HG03442 (cell line): ENCODE measurements around the gene TECTB.
"Not testable (repeated sequence)": the region's sequence is repeated elsewhere in the genome, so short reads cannot be mapped to it uniquely, and the experiment has no call there.

Experiments
- ATAC-seq: cut with Tn5 transposase; IDR thresholded peaks from one replicate; pipeline ENCODE4 v1.9.1; 2021; ENCODE audit warnings: mild to moderate bottlenecking, moderate library complexity; ENCODE audit not compliant: unreplicated experiment

Gene TECTB

GRCh38 chr10:112283100-112283499 is at the start of gene TECTB:
TECTB (plus strand) TSS chr10:112283400; CDS start chr10:112283735, 335 bp downstream.
- no peak for ATAC-seq

DNA sequence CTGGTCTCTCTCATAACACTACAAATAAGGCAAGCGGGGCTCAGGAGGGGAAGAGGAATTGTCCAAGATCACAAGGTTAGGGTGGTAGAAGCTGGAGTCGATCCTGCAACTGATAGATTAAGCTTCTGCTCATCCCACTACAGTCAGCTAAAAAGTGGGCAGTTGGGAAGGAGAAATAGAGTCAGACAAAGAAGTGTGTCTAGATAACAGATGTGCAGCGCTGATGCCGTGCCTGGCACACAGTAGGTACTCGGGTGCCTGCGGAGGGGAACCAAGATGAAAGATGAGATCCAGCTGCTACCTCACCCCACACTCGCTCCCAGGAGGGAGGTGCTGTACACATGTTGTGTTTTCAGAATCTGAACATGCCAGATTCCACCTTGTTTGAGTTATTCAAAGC is 48.1 kb upstream of the TECTB start:
- no peak for ATAC-seq

DNA sequence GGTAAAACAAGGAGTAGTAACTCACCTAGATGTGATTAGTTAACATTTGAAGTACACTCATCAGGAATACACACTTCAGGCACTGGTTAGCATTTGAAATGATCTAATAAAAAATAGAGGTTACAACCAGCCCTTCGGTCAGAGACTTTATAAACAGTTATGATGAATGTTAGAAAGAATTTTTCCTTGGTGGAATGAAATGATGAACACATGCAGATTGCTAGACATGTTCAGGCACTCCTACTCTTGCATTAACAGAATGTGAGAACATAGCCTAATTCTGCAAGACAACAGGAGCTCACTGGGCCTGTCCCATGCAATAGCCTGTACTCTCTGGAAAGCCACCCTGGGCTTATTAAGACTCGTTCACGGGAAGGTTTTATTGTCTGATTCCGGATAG is 47.3 kb upstream of the TECTB start:
- no peak for ATAC-seq

- ATAC-seq: no peak
Measured at GRCh38 chr10:112236486-112236885, 46.7 kb upstream of the TECTB start.

DNA sequence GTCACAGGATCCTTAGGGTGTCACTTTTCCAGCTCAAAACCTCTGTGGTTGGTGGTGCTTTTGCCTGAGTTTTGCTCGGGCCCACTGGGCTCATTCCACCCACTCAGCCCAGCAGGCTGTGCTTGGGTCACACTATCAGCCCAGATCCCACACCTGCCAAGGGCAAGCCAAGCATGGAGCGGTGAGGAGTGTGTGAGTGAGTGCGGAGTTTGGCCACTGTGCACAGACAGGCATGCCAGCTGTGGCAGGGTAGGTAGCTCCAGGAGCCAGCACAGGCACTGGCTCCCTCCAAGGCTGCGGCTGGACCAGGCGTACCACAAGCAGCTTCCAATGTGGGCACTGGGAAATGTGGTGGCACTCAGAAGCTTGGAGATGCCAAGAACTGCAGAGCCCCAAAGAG is 43.9 kb upstream of the TECTB start:
- no peak for ATAC-seq

DNA sequence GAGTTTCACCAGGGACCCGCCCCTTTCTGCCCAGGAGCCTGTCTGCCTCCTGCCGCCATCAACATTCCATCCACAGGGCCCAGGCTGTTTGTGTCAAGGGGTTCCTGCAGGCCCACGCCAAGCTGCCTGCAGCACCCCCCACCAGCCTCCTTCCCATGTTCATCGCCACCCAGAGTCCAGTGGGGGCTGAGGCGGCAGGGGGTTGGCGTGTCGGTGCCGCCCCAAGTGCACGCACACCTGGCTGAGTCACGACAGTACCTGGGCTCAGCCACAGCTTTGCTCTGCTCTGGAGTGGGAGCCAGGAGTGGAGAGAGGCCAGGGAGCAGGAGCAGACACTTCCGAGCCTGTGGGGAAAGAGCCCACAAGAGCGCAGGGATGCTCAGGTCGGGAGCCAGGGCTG is 42.8 kb upstream of the TECTB start:
- no peak for ATAC-seq

DNA sequence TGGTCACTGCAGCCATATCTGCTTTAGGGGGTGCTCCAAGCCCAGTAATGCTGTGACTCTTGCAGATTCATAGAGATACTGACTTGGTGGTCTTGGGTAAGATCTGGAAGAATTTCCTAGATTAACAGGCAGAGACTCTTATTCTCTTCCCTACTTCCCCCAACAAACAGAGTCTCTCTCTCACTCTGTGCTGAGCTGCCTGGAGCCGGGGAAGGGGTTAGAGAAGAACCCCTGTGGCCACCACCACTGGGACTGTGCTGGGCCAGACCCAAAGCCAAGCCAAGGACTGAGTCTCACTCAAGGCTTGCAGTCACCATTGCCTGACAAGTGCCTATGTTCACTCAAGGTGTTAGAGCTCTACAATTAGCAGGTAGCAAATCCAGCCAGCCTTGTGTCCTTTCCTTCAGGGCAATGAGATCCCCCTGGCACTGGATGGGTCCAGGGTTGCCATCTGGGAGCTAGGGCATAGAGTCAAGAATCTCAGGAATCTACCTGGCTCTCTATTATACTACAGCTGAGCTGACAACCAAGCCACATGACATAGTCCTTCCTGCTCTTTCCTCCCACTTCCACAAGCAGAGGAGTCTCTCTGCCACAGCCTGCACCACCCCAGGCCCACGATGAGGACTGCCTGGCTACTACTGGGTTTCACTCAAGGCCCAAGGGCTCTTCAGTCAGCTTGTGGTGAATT is 41.4 kb upstream of the TECTB start:
- ATAC-seq: no peak

GRCh38 chr10:112242769-112243168 is 40.4 kb upstream of the TECTB start:
- ATAC-seq: no peak

DNA sequence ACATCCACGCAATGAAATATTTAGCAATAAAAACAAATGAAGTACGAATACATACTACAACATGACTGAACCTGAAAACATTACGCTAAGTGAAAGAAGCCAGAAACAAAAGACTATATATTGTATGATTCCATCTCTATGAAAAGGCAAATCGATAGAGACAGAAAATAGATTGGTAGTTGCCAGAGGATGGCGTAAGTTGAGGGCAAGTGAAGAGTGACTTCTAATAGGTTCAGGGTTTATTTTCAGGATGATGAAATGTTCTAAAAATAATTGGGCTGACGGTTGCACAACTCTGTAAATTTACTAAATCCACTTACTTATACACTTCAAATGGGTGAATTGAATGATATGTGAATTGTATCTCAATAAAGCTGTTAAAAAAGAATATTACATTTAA is 39.5 kb upstream of the TECTB start:
- no peak for ATAC-seq

DNA sequence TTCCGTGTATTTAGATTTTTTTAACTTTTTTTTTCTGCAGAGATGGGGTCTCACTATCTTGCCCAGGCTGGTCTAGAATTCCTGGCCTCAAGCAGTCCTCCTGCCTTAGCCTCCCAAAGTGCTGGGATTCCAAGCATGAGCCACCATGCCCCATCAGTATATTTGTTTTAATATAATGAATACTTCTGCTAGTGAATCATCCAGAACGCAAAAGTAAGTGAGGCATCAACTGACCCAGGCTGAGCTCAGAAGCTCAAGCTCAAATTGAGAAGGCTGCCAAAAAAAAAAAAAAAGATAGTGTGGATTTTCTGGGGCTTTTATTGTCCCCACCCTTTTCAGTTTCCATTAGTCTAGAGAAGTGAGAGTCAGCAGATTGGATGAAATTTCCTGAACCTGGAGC is 39.0 kb upstream of the TECTB start:
- ATAC-seq: no peak

- no peak for ATAC-seq
Measured at GRCh38 chr10:112247791-112248190, 35.4 kb upstream of the TECTB start.

DNA sequence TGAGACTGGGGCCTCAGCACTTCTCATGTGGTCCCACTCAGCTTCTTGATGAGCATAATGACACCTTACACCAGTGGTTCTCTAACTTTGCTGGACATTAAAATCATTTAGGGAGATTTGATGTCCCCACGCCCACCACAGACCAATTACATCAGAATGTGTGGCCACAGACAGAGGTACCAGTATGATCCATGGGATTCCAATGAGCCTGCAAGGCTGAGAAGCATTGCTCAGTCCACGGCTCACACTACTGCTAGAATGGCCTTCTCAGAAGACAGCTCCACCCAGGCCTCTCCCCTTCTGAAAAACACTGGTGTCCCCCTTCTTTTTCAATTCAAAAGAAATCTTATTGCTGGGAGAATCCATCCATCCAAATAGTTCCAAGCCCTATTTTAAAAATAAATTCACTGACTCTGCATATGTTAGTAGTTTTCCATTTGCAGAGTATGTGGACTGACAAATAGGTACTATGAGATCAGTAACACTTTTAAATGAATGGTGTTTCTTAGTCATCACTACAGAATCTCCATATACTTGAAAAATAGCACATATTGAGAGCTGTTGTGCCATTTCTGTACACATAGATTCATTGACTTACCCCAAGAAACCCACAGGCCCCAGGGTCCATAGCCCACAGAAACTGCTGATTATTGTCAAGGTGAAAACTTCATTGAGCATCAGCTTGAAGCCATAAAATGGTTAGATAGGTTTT is 34.5 kb upstream of the TECTB start:
- no peak for ATAC-seq

GRCh38 chr10:112249722-112250121 is 33.5 kb upstream of the TECTB start:
- ATAC-seq: no peak

- ATAC-seq: no peak
Measured at GRCh38 chr10:112250555-112250954, 32.6 kb upstream of the TECTB start.

GRCh38 chr10:112251238-112251637 is 32.0 kb upstream of the TECTB start:
- not testable (repeated sequence) for ATAC-seq

DNA sequence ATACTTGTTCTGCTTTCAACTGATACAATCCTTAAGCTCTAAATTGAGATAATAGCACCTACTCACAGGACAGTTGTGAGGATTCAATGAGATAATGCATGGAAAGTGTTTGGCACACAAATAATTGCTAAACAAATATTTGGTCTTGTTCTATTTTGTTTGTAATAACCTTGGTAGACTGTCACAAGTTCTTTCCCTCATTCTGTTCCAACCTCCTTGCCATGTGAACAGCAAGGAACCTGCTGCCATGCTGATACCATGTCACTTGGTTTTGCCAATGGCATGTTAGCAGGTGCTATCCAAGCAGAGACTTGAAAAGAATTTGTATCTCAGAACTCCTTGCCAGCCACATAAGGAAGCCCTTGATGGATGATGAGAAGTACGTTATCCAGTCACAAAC is 24.8 kb upstream of the TECTB start:
- ATAC-seq: no peak

DNA sequence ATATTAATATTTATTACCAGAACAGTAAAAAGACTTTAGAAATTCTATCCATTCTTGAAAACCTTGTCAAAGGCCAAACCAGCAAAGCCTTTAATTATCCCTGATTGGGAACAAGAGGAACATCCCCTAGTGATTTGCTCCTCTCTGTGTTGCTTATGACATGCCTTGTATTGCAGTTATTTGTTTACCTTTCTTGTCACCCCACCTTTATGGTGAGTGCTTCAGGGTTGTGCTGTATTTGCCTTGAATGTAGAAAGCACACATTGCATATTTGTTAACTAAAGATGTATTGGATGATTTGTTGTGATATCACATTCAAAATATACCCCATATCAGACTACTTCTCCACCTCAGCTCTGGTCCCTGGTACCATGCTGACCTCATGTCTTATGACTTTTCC is 23.5 kb upstream of the TECTB start:
- no peak for ATAC-seq

DNA sequence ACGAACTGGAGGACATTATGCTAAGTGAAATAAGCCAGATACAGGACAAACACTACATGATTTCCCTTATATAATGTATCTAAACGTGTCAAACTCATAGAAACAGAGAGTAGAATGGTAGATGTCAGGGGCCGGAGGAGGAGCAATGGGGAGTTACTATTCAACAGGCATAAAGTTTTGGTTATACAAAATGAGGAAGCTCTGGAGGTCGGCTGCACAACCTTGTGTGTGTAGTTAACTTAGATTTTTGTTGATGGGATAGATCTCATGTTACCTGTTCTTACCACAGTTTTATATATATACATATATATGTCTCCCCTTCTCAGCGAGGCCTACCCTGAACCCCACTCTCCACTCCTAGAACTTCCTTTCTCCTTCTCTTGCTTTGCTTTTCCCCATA is 22.4 kb upstream of the TECTB start:
- ATAC-seq: no peak

GRCh38 chr10:112261281-112261822 is 21.8 kb upstream of the TECTB start:
- no peak for ATAC-seq

- ATAC-seq: no peak
Measured at GRCh38 chr10:112262546-112262945, 20.7 kb upstream of the TECTB start.

DNA sequence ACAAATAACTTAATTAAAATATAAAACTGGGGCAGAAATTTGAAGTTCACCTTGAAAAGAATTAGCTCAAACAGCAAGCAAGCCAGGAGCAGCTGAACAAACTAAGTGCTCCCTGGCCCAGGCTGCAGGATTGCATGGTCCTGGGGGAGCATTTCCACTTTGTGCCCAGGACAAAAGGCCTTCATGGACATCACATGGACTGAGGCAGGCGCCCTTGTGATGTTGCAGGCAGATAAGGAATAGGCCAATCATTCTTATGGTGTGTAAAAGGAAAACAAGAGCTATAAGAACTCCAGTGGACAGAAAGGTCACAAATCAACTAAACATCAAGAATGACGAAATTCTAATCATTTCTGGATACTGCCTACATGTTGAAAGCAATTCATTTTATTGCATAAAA is 17.5 kb upstream of the TECTB start:
- no peak for ATAC-seq

GRCh38 chr10:112269266-112269665 is 13.9 kb upstream of the TECTB start:
- ATAC-seq: peak; percentile 58
